Fibroblast of the conjunctiva (primary cell): ENCODE measurements around the gene DIP2C.

Experiments
- DNase-seq: peaks from one replicate; pipeline ENCODE4 v3.0.0-alpha.2; 2010; ENCODE audit warnings: low read depth

Gene DIP2C

DNA sequence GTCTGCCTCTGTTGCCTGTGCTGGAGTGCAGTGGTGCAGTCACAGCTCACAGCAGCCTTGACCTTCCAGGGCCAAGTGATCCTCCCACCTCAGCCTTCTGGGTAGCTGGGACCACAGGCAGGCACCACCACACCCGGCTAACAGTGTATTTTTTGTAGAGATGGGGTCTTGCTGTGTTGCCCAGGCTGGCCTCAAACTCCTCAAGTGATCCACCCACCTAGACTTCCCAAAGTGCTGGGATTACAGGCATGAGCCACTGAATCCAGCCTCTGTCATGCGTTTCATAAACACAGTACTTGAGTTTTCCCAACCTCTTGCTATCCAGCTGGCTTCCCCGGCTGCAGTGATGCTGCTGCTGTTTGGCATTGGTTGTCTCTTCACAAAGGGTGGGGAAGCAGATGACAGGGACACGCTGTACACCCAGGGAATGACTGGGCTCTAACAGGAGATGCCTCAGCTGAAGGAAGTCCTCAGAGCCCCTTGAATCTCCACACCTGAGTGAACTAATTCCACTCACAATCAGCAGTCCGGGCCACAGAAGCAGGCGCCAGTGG, 191.5 kb downstream of the DIP2C start:
- no peak for DNase-seq

DNA sequence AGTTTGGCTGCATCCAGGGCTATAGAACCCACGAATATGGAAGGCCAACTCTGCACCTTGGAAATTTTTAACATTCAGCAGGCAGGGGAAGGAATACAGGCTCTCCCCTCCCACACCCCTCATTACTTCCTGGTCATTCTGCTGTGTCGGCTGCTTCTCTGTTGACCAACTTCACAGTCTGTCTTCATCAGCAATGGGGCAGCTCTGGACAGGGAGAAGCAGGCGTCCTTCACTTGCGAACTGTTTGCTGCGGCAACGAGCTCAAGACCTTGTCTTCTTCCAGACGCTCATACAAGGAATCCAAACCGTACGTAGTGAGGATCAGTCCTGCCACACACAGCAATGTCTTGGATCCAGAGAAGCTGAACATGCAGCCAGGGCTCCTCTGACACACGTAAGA, 192.2 kb downstream of the DIP2C start:
- DNase-seq, result no peak

DNA sequence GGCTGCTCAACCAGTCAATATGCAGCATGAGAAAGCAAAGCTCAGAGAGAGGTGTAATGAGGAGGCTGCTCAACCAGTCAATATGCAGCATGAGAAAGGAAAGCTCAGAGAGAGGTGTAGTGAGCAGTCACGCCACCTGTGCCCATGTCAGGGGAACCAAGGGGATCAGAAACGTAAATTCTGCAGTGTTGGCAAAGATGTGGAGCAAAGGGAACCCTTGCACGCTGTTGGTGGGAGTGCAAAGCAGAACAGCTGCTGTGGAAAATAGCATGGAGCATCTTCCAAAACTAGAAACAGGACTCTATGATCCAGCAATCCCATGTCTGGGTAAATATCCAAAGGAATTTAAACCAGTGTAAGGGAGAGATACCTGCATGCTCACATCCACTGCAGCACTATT, 194.9 kb downstream of the DIP2C start:
- DNase-seq, result no peak

DNA sequence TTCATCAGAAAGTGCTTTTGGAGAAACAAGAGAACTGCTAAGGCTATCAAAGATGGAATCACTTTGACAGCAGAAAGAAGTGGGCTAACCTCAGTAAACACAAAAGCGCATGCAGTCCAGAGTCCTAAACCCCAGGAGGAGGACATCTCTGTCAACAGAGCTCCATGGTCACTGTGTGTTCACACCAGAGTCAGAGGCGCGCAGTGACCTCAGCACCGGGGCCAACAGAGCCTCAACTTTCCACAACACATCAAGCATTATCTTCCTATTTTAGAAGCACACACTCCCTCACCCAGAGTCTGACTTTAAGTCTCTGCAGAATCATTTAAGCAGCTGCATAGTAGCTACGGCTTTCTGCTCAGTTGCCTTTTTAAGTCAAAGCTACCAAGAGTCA, 195.3 kb downstream of the DIP2C start:
- DNase-seq, result no peak

DNA sequence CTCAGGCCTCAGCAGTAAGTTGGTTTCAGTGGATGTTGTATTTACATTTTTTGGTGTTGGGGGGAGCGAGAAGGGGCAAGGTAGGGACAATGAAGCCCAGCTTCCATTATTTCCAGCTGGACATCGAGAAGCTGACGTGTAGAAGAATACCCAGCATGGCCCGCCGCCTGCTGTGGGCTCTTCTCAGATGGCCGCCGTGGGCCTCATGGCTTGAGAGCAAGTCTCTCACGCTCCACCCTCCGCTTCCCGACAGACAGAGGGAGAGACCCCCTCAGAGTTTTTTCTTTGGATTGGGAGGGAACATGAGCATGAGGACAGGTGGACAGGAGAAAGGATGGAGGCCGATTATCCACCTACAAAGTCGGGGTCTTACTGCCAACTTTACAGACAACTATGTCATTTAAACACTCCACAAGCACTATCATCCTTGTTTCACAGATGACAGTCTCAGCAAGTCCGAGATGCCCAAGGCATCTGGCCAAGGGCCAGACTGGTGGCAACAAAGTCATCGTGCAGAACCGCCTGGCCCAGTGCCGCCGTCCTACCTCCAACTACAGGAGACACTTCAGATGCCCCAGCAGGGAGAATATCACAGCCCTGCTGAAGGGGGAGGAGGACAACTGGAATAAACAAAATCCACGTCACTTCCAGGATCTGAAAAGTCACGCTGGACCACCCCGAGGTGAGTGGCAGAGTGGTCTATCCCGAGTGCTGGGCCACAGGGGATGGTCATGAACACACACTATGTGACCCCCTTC, 195.9 kb downstream of the DIP2C start:
- no peak for DNase-seq

DNA sequence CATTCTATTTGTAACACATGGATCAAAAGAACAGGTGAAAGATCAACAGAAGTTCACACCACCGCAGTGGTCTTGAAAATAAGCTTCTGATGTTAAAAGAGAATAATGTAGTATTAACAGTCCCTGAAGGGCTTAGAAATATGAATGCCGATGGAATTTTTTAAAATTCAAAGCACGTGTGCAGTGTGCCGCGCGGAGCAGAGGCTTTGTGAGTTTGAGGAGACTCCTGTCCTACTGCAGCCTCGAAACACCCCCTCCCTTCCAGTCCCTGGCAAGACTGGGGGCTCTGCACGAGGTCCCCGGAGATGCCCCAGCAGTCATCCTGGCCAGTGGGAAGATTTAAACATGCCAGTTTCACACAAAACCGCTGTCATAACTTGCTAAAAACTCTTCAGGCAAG, 196.6 kb downstream of the DIP2C start:
- DNase-seq, result no peak

DNA sequence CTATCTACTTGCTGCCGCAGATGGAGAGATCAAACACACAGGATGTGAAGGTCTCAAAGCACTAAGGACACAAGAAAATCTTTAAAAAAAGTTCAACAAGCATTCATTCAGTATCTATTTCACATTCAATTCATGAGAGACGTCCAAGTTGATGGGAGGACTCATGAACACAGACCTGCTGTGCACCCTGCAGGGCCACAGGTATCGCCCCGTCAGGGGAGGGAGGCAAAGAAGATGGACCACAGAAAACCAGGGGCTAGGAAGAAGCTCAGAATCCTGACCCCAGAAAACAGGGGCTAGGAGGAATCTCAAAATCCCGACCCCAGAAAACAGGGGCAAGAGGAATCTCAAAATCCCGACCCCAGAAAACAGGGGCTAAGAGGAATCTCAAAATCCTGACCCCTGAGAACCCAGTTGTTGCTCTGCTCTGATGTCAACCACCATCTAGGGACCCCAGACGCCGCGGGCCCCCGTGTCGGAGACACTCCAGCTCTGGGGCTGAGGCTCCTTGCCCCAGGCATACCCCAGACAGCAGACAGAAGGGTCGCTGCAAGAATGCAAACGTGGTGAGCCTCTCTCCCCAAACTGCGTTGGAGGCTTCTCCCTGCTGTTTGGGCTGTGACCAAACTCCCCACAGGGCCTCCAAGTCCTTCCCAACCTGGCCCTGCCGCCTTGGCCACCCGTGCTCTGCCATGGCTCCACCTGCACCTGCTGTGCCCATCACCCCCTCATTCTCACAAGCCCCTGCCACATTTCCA, 197.6 kb downstream of the DIP2C start:
- no peak for DNase-seq

DNA sequence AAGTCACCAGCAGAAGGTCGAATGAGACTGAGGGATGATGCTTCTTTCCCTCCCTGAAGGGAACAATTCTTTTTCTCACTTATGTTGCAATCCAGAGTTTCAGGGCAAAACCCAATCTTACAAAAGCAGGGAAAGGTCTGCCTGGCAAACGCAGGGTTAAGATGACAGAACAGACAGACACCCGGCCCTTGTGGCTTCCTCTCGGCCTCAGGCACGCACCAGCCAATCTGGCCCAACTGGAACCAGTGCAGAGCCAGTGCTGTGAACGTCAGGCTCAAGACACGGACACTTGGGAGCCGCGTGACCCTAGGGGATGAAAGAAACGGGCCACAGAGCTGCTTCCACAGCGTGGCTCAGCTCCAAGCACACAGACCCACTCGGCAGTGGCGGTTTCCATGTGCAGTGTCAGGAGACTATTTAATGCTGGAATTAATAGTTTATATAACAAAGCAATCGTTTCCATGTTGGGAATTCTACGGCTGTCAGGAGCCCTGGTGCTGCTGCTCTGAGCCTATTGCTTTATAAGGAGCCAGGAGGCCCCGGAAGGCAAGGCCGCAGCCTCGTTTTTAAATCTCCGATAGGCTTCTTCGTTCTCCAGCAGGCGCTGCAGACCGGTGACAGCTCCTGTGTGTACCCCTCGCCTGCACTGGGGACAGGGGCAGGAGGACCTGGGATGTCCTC, 198.4 kb downstream of the DIP2C start:
- no peak for DNase-seq

DNA sequence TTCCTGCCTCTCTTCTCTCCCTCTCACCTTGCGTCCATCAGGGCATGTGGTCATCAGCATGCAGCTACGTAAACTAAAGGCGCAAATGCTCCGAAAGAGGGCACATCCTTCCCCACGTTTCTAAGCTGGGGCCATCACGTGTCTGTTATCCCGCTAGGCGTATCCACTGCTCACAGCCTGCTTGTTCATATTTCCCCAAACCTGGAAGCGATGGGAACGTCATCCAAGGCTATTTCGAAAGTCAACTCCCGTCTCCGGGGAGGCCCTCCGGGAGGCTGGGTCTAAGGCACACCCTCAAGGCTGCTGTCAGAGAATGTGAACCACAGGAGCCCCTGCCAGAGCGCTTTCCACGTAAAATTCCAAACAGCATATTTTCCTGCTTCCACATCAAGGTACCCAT, 199.2 kb downstream of the DIP2C start:
- DNase-seq, result no peak

DNA sequence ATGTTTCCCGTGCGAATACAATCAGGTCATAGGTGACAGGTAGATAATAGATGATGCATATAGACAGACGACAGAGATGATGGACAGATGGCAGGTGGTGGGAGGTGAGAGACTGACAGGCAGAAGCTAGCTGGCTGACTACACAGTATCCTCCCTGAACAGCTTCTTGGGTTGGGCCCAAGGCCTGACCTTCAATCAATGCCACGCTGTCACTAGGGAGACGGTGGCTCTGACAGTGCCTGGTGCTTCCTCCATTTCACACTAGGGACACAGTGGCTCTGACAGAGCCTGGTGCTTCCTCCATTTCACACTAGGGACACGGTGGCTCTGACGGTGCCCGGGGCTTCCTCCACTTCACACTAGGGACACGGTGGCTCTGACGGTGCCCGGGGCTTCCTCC, 200.1 kb downstream of the DIP2C start:
- no peak for DNase-seq

DNA sequence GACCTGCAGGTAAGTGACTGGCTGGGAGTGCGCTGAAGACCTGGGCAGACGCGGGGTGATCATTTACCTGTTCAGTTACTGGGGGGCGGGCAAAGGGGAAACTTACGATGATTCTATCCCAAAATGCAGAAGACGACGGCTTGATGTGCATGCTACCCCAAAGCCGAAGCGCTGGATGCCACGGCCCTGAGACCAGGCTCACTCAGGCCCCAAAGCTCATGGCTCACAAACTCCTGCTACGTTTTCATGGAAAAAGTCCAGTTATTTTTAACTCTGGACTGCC, 200.6 kb downstream of the DIP2C start:
- no peak for DNase-seq

DNA sequence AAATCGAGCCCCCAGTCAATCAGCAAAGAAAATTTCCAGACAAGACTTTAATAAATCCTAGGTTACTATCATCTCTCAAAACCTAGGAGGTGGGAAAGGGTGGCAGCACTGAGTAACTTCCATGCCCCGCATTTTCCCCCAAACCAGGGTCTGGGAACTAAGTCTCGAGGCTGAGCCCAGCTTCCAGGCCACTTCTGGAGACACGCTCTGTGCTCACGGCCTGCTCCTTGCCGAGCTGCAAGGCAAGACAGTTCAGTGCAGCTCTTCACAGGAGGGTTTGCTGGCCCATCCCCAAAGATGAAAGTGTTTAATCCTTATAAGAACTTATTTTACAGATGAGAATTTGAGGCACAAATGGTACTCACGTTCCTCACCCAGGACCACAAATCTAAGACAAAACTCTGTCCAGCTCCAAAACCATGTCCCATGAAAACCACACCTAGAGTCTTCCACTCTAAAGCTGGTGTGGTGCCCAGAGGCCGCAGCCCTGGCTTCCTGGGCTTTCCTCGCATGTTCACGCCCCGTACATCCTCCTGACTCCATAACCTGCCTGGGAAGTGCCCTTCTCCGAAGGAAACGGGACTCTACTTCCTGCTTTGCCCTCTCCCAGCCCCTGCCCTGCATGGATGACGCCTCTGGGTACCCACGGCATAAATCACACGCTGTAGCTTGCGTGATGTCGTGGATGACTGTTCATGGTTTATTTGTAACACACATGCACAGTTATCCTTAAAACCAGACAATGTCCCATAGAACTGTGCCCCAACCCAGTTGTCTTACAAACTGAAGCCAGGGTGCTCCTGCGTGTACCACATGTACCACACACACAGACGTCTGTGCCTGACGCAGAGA, 201.2 kb downstream of the DIP2C start:
- no peak for DNase-seq

DNA sequence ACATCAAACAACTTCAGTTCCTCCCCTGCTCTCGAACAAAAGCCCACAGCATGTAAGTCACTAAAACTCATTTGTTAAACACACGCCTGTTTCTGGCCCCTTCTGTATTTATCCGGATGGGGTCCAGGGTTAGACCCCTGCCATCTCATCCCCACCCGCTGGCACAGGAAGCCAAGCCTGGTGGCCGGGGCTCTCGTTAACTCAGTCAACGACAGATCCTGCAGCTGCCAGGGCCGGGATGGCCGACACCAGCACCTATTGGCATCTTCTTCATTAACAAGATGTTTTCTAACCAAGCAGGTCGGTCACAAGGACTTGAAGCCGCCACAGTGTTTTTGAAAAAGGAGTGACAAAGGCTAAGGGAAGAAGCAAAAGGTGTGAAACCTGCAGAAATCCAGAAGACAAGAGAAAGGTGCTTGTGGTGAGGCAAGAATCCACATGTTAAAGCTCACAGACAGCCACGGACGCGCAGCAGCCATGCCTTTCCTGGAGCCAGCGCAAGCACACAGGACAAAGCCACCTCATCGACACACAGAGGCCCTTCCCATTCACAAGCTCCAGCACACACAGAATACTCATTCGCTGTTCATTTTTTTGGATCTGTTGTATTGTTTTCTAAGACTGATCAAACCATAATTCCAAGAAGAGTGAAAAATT, 202.7 kb downstream of the DIP2C start:
- no peak for DNase-seq

DNA sequence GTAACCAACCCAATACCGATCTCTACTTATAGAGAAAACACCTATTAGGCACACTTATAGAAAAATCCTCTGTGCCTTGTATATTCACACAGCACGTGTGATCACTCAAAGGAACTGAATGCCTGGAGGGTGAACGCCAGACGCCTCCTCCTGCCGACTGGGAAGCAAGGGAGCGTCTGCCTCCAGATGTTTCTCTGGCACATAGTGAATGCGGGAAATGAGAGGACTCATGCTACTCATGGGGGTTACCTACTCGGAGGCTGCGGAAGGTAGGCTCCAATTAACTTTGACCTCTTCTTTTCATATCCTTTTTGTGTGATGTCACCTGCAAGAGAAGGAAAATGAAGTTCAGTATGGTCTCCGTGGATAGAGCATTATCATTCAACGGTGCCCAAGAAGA, 203.3 kb downstream of the DIP2C start:
- DNase-seq, result no peak

DNA sequence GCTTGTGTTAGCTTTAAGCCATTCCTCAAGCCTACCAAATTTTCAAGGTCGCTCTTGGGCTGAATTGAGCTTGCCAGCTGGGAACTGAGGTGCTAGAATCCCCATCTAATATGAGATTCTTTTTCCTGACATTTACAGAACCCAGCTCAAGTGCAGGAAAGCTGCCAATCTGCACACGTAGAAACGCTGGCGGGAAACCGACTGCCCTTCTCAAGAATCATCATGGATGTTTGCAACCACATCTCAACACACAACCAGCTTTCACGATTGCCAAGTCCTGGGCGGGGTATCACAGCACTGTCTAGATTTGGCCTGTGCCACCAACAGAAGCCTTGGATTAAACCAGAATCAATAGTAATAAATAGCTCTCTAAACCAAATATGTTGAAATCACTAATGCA, 203.7 kb downstream of the DIP2C start:
- no peak for DNase-seq

DNA sequence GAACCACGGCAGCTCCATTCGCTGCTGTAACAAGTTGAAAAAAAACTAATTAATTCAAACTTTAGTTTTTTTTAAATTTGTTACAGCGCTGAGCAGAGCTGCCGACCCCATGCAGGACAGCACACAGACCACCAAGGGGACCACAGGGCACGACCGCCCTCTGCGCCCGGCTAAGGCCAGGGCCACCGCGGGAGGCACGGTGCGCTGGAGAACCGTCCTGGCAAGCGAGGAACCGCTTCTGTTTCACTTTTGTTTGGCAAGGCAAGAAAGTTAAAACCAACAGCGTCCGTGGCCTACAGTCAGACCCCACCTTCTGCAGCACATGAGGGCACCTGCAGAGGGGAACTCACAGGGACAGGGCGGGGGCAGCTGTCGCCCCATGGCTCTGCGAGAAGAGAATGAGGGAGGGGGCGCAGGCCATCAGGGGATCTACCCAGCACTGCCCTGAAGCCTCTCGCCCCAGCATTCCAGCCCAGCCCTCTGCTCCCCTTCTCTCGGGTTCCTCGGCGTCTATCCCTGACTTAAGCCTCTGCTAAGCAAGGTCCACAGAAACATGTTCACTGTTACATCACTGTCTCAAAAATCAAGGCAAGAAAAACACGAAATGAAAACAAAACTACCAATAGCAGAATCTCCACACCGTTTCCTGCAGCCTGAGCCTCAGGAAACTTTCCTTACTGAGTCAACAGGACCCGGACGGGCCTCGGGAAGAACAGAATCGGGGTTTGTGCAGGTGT, 204.4 kb downstream of the DIP2C start:
- no peak for DNase-seq

DNA sequence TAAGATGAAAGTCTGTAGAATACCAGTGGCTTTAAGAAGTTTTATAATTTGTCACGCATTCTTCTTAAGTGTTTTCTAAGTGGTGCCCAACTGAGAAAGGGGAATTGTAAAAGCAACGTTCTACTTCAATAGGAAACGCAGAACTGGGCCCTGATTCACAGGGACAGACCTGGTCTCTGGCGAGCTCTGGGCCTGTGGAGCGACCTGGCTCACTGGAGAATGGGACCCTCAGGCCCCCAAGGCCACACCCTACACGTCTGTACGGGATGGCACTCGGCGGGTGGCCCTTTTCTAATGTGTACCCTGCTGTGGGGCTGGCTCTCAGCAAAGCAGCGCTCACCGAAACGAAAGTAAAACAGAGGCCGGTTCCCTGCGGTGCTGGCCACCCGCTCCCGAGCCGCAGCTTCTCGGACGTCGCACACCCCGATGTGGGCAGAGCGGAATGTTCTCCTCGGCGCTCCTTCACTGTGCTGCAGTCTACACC, 205.0 kb downstream of the DIP2C start:
- no peak for DNase-seq

DNA sequence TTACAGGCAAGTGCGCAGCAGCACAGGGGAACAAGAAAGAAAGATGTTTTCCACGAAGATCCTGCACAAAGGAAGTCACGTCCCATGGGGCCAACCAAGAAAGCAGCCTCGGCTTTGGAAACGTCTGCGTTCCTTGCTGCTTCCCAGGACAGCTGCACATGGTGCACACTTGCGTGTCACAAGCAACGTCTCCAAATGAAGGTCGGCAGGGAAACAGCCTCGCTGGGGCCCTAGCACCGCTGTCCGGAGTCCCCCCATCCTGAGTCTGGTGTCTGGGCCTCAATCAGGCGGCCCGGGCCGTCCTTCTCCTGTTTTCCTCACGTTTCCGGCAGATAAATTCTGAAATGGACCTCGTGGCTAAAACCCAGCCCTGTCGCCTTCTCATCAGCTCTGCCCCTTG, 206.2 kb downstream of the DIP2C start:
- no peak for DNase-seq

DNA sequence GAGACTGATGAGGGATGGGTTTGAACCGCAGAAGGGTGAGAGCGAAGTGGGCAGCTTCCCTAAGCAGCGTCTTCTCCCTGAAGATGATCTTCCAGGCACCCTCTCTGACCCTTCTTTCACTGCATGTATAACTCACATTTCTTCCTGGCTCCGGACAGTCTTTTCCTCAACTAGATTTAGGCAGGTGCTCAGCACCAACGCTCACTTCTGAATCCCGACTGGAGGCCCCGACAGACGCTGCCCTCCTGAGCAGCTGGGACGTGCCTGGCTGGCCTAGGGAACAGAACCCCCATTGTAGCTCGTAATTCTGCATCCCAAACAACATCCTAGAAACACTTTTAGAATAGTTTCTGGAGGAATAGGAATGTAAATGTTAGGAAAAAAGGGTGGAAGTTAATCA, 206.6 kb downstream of the DIP2C start:
- DNase-seq, result no peak

DNA sequence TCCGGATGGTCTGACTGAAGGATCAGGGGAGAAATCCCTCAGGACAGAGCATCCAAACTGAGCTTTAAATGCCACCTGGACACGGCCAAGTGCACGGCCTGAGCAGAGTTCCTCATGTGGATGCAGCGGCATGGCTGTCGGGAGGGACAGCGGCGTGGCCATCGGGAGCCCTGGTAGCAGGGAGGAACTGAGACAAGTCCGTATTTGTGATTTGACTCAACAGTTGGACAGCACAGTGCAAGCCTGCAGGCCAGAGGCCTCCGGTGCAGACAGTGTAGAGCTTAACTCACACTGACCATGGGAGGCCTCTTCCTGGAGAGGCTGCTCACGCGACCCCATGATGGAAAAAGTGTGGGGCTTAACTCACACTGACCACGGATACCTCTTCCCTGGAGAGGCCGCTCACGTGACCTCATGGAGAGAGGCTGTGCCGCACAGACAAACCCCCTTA, 207.4 kb downstream of the DIP2C start:
- DNase-seq, result no peak

DNA sequence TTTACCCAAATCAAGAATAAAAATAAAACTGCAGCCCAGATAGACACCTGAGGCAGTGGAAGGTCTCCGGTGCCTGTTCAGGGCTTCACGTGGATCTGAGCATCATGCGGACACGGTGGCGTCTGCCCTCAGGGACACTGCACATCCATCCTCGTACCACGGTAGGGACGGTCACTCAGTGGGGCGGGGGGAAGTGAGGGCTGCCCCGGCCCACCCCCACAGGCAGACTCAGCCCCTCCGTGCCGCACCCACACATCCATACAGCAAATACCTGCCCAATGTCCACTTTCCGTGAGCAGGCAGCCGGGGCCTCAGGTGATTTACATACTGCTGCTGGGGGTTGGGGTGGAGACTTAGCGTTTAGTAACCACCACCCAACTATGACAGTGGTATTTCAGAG, 207.8 kb downstream of the DIP2C start:
- DNase-seq, result no peak
